GM18508 (cell line): Measurements from ENCODE around the gene CHKB.
"Not testable (repeated sequence)": the region's sequence is repeated elsewhere in the genome, so short reads cannot be mapped to it uniquely, and the experiment has no call there.

Source experiments
- ATAC-seq: cut with Tn5 transposase; IDR thresholded peaks from one replicate; pipeline ENCODE4 v1.9.1; 2021; ENCODE audit warnings: moderate number of reproducible peaks; ENCODE audit not compliant: insufficient read depth, unreplicated experiment

Gene CHKB

DNA sequence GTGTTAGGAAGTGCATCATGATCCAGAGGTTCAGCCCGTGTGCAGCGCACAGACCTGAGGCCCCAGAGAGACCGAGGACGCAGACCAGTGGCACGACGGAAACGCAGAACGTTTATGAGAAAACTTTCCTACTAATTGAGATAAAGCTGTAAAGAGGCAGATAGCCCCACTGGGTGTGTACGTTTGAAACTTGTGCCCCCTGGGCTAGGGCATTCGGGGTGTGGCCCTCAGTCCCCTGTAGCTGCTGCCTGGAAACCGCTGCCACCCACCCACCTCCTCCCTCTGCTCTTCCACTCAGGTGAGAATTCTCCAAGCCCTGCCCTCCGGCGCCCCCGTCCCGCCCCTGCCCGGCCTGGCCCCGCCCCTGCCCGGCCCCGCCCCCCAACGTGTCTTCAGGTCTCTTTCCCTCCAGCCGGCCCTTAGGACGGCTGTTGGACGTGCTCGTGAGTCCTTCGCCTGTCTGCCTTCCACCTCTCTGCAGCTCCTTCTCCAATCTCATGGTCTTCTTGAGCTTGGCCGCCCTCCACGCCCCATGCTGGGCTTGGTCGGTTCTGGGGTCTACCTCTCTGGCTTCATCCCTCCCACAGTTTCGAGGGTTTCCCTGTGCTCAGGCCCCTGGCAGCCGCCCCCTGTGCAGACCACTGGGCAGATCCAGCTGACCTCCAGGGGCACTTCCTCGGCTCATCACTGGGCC, 30.0 kb upstream of the CHKB start:
- no peak for ATAC-seq

DNA sequence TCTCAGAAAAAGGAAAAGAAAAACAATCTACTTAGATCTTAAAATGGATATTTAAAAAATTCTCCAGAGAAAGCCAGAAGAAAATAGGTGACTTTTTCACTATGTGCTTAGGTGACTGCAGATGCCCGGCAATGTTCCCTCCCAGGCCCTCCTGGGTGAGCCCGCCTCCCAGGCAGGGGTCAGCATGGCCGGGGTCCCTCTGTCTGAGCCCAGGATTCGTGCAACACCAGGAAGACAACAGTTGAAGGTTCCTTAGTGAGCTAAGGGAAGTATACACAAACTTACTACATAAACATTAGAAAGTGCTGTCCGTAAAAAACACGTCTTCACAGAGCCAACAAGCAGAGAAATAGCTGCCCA, 29.5 kb upstream of the CHKB start:
- ATAC-seq: no peak

DNA sequence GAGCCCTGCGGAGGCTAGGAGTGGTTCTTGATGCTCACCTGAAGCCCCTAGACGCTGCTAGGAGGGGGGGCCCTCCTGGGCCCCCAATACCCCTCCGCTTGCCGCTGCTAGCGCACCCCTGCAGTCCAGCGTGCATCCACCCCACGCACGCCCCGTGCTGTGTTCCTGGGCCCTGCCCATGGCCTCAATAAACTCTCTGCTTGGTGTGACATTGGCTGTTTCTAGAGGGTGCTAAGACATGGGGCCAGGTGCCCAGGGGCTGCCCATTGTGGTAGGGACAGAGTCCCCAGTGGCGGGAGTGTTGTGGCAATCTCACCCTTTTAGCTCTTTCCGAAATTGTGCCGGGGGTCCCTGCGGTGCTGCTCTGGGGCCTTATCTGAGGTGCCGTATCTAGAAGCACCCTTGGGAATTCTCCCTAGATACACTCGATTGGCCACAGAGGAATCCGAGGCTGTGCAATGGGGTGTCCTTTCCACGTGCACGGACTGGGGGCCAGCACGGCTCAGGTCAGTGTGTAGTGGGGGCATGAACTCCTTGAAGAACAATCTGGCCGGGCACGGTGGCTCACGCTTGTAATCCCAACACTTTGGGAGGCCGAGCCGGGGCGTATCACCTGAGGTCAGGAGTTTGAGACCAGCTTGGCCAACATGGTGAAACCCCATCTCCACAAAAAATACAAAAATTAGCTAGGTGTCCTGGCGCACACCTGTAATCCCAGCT, 28.9 kb upstream of the CHKB start:
- no peak for ATAC-seq

GRCh38 chr22:50610581-50610980, 27.9 kb upstream of the CHKB start:
- no peak for ATAC-seq

DNA sequence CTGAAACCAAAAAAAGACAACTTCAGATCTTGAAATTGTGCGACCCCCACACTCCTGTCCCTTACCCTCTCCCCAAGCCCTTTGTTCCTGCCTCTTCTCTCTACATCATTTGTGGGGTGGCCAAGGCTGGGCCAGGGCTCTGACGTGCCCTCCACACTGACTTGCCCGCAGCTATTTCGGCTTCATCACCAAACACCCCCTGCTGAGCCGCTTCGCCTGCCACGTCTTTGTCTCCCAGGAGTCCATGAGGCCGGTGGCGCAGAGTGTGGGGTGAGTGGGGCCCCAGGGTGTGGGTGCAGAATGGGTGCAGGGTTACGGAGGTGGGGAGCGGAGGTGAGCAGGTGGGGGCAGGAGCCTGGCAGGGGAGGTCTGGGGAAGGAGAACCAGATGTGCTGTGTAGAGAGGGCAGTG, 27.4 kb upstream of the CHKB start:
- no peak for ATAC-seq

- ATAC-seq: no peak
Observed at GRCh38 chr22:50609599-50609998, 26.9 kb upstream of the CHKB start.

DNA sequence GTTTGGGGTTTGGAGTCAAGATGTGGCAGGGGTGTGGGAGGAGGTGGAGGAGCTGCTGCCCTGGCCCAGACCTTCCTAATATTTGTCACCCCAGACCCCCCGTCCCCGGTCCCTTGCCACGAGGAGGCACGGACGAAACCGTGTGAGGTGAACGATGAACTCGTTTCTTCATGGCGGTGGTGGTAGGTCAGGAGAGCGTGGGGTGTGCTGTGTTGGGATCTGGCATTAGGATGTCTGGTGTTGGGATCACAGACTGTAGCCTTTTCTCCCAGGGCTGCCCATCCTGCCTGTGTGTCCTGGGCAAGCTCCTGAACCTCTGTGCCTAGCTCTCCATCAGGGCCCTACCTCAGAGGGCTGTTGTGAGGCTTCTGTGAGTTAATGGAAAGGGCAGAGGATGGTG, 26.3 kb upstream of the CHKB start:
- no peak for ATAC-seq

- ATAC-seq: not testable (repeated sequence)
Observed at GRCh38 chr22:50608058-50608840, 25.6 kb upstream of the CHKB start.

DNA sequence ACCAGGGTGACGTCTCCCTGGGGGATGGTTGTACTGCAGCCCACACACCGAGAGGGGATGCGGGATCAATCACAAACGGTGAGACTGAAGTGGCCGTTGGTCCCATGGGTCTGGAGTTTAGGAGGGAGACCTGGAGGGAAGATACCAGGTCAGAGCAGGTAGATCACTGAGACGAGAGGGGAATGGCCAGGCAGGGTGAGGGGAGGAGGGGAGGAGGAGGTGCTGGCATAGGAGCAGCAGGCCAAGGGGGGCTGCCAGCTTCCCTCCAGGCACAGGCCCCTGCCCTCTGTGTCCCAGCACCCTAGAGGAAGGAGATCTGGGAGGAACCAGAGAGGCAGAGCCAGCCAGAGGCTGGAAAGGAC, 25.0 kb upstream of the CHKB start:
- ATAC-seq: no peak

- ATAC-seq: no peak
Observed at GRCh38 chr22:50606946-50607658, 24.5 kb upstream of the CHKB start.

- no peak for ATAC-seq
Observed at GRCh38 chr22:50606165-50606945, 23.7 kb upstream of the CHKB start.

DNA sequence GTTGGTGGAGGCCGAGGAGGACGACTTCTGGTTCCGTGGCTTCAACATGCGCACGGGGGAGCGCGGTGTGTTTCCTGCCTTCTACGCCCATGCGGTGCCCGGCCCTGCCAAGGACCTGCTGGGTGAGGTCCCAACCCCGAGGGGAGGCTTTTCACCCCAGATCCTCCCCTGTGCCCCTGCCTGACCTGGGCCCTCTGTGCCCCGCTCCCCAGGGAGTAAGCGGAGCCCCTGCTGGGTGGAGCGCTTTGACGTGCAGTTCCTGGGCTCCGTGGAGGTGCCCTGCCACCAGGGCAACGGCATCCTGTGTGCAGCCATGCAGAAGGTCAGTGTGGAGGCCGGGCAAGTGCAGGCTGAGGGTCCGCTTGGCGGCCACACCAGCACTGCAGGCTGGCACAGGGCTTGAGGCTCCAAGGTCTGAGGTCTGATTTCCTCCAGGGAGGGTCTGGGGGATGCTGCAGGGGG, 23.0 kb upstream of the CHKB start:
- ATAC-seq: no peak

DNA sequence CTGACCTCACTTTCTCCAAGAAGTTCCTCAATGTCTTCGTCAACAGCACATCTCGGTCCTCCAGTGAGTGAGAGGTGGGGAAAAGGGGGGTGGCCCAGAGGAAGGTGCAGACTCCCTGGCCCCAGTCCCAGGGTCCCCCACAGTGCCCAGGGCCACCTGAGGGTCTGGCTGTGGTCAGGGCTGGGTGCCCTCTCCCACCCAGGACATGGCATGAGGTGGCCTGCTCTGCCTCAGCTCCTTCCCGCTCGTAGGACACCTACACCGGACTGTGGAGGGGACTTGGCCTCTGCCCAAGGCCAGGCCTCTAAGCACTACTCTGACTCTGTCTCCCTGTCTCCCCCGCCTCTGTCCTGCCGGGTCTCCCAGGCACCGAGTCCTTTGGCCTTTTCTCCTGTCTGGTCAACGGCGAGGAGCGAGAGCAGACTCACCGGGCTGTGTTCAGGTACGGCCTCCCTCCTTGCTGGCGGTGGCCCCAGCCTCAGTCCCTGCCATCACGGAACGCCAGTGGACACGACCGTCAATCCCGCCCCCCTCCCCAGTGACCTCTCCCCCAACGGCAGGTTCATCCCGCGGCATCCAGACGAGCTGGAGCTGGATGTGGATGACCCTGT, 22.5 kb upstream of the CHKB start:
- ATAC-seq: no peak

- no peak for ATAC-seq
Observed at GRCh38 chr22:50604256-50605001, 21.8 kb upstream of the CHKB start.

DNA sequence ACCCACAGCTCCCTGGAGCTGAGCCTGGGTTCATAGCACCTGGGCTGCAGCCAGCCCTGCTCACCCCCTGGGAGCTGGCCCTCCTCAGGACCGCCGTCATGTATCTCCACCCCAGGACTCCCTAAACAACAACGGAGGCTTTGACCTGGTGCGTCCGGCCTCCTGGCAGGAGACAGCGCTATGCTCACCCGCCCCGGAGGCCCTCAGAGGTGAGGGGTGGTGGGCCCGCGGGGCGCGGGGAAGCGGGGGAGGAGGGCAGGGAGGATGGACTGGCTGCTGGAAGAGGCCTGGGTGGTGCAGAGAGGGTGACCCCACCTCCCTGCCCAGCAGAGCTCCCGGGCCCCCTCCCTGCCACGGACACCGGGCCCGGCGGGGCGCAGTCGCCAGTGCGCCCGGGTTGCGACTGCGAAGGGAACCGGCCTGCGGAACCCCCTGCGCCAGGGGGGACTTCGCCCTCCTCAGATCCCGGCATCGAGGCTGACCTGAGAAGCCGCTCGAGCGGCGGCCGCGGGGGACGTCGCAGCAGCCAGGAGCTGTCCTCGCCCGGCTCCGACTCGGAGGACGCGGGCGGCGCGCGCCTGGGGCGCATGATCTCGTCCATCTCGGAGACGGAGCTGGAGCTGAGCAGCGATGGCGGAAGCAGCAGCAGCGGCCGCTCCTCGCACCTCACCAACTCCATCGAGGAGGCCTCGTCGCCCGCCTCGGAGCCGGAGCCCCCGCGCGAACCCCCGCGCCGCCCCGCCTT, 21.0 kb upstream of the CHKB start:
- no peak for ATAC-seq

DNA sequence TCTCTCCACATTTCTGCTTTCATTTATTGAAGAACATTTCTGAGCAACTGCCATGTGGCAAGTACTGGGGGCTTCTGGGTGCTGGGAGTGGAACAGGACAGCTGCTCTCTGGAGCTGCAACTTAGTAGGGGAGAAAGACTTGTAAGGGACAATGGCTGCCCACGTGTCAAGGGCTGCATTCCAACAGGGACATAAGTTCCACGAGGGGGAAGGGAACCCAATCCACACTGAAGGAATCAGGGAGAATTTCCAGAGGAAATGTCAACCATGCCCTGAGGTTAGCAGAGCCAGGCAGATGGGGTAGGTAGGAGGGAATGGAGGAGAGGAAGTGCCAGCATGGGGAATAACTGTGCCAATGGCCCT, 19.7 kb upstream of the CHKB start:
- ATAC-seq: no peak

GRCh38 chr22:50601669-50602337, 19.2 kb upstream of the CHKB start:
- no peak for ATAC-seq
